HL-60/S4 treated with retinoic acid at 250 ng/mL for 4 days and 3 days (cell line): ENCODE data around the gene GRAMD1A.
"Not testable (repeated sequence)": the region's sequence is repeated elsewhere in the genome, so short reads cannot be mapped to it uniquely, and the experiment has no call there.

Source experiments
- in situ Hi-C: fragments of 300-500 bp; cut with MboI; formaldehyde crosslinking; loops from 2 replicates; pipeline ENCODE4 v1.7.0; 2022; ENCODE audit warnings: low sequenced_read_pairs

The GRAMD1A gene

GRCh38 chr19:35034005-35034502, 33.9 kb downstream of the GRAMD1A start:
- in situ Hi-C loops, result no loop called here

DNA sequence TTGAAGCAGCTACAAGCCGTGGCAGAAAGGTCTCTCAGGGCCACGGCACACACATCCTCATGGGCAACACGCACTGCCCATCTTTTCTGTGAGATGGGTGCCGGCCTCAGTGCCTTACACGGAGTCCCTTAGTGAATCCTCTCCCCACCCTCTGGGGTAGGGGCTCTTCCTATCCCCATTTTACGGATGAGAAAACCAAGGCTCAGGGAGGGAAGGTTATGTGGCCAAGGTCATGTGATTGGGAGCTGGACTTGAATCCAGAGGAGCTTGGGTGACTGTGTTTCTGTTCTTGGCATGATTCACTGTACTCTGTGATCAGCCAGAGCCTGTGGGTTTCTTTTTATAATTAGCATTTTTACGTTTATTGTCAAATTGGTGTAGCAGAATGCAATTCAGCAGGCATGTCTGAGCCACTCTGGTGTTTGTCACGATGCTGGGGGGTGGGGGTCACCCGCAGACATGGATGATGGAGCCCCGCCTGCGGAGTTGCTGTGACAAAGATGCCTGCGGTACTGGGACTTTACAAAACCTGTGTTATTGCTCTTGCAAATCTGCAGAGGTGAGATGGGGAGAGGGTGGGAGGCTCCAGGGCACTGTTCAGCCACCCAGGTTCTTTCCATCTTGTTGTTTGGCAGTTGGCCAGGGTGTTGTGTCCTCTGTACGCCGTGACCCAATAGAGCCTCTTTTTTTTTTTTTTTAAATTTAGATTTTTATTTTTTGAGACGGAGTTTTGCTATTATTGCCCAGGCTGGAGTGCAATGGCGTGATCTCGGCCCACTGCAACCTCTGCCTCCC, 34.7 kb downstream of the GRAMD1A start:
- in situ Hi-C loops, result no loop called here

GRCh38 chr19:35037716-35038622, 37.8 kb downstream of the GRAMD1A start:
- in situ Hi-C loops, result no loop called here

DNA sequence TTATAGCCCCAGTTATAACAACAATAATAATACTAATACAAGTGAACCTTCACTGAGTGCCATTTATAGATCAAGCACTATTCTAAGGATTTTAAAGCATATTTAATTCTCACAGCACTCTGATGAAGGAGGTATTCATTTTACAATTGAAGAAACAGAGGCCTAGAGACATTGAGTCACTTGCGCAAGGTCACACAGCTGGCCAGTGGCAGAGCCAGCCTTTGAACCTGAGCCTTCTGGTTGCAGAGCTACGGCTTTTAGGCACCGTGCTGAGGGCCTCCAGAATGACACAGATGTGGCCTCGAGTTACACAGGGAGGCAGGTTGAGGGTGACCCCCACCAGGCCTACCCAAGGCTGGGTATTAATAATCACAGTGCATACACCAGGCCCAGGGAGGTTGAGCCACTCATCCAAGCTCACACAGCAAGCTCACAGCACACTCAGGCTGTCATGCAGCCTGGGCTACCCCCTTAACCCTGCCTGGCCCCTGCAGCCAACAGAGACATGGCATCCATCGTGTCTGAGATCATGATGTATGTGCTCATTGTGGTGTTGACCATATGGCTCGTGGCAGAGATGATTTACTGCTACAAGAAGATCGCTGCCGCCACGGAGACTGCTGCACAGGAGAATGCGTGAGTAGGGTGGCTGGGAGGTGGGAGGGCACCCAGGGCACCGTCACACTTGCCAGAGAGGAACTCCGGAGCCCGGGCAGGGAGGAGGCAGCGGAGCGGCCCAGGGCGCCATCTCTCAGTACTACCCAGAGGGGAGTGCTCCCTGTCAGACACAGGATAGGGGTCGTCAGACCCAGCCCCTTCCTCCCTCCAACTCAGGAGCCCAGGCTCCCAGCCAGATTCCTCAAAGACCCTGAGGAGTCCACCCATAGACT, 38.7 kb downstream of the GRAMD1A start:
- in situ Hi-C loops, result no loop called here

GRCh38 chr19:35039881-35040825, 40.0 kb downstream of the GRAMD1A start:
- in situ Hi-C loops, result no loop called here

GRCh38 chr19:35040826-35041547, 40.9 kb downstream of the GRAMD1A start:
- in situ Hi-C loops, result no loop called here

- in situ Hi-C loops, result no loop called here
These were observed 41.5 kb downstream of the GRAMD1A start, which contains the start of gene HPN for GRCh38 chr19:35041548-35042055. TSS of gene HPN (plus strand) at chr19:35041721. CDS start at chr19:35042507, 786 bp downstream.

DNA sequence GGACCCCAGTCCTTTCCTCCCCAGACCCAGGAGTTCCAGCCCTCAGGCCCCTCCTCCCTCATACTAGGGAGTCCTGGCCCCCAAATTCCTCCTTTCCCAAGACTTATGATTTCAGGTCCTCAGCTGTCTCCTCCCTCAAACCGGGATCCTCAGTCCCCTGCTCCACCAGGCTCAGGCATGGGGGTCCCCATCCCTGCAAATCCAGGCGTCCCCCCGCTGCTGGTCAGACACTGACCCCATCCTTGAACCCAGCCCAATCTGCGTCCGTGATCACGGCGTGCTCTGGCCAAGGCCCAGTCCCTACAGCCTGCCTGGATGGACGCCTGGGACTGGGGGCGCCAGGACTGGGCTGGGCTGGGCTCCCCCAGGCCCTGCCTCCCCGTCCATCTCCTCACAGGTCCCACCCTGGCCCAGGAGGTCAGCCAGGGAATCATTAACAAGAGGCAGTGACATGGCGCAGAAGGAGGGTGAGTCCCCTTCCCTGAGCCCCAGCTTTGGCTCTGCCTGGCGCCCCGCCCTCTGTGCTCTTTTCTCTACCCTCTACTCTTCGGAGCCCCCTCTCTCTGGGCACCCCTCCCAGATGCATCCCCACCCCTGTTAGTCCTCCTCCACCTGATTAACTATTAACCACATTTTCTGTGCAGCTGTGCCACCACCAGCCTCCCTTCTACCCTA, 42.1 kb downstream of the GRAMD1A start:
- in situ Hi-C loops, result no loop called here

GRCh38 chr19:35042954-35043604, 43.0 kb downstream of the GRAMD1A start:
- in situ Hi-C loops, result no loop called here

GRCh38 chr19:35043906-35044305, 43.8 kb downstream of the GRAMD1A start:
- in situ Hi-C loops, result no loop called here

DNA sequence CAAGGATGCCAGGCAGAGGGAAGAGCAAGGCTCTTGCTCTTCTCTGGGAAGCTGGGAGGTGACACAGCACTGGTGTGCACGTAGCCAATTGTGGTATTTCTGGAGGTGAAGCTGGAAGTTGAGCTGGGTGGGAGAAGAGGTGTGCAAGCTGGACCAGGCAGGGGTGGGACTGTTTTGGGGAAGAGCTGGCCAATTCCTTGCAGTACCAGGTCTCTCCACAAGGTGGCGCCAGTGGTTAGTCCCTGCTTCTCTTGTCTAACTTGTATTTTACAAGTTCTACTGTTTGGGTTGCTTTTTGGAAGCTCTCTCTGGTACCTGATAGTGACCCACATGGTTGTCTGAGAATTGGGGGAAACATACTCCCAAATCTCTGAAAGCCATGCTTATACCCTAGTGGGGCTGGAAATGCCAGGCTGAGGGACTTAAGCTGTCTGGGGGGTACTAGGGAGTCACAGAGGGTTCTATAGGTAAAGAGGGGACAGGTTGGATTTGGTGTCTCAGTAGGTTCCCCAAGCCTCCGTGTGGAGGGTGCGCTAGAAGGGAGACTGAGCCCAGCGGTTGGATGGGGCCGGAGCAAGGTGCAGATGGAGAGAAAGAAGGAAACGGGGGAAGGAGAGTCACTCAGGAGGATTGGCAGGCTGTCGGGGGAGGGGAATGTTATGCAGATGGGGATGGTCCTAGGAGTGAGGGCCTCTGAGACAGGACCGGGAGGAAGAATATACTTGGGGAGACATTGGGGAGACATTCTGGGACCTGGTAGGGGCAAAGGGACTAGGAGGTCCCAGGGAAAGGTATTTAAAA, 44.4 kb downstream of the GRAMD1A start:
- in situ Hi-C loops, result no loop called here

- in situ Hi-C loops, result no loop called here
These were observed 45.7 kb downstream of the GRAMD1A start for GRCh38 chr19:35045667-35046300.

DNA sequence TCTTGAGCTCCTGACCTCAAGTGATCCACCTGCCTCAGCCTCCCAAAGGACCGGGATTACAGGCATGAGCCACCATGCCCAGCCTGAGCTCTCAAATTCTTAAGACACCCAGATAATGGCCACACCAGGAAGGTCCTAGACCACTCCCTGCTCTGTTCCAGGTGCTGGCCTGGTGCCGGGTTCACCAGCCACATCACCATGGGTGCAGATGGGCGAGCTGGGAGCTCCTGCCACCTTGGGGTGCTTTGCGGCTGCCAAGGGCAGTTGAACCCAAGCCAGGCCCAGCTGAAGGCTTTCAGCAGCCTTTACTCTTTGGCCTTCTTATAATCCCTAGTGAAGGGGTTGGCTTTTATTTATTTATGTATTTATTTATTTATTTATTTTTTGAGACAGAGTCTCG, 46.3 kb downstream of the GRAMD1A start:
- in situ Hi-C loops, result no loop called here

GRCh38 chr19:35048911-35049411, 48.8 kb downstream of the GRAMD1A start:
- in situ Hi-C loops, result no loop called here

- in situ Hi-C loops, result no loop called here
These were observed 49.3 kb downstream of the GRAMD1A start for GRCh38 chr19:35049456-35049855.

DNA sequence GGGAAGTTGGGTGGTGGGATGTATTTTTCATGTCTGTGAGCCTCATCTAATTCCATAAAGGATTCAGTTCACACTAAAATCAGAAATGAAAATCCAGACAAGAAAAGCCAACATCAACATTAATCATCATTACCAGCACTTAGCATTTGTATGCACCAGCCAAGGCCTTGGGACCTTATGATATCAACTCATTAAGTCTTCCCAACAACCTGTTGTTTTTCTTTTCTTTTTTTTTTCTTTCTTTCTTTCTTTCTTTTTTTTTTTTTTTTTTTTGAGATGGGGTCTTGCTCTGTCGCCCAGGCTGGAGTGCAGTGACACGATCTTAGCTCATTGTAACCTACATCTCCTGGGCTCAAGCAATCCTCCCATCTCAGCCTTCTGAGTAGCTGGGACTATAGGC, 50.5 kb downstream of the GRAMD1A start:
- in situ Hi-C loops, result not testable (repeated sequence)
